Fibroblast of skin of right biceps (primary cell): Measurements from ENCODE around the gene PRSS36.
"Not testable (repeated sequence)": the region's sequence is repeated elsewhere in the genome, so short reads cannot be mapped to it uniquely, and the experiment has no call there.

Experiments used
- DNase-seq: peaks from one replicate; pipeline ENCODE4 v3.0.0-alpha.2; 2013

PRSS36 gene

DNA sequence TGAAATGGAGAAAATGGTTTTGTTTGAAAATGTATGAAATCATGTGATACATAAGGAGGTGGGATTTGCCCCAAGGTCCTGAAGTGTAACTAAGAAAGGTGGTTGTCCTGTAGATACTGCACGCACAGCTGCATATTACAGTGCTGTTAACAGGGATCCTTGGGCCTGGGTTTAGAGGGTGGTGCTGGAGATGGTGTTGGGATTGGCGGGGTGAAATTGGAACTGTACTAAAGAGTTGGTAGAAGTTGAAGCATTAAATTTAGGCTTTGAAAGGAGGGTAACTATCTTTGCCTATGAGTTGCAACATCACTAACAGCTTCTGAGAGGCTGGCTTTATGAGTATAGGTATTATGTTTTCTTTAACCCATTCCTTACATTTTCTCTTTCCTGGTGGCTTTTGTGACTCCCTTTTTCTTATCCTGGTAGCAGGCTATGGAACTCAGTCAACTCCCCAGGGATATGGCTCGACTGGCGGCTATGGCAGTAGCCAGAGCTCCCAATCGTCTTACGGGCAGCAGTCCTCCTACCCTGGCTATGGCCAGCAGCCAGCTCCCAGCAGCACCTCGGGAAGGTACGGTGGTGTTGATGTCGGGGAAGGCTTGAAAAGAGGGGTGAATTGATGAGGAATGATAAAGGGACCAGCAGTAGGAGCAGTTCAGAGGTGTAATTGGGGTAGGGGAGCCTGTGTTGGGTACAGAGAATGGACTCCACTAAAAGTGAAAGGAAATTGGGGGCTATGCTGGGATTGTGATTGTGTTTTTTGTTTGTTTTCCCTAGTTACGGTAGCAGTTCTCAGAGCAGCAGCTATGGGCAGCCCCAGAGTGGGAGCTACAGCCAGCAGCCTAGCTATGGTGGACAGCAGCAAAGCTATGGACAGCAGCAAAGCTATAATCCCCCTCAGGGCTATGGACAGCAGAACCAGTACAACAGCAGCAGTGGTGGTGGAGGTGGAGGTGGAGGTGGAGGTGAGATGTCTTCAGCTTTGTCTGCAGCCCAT, 33.9 kb upstream of the PRSS36 start:
- DNase-seq = no peak

DNA sequence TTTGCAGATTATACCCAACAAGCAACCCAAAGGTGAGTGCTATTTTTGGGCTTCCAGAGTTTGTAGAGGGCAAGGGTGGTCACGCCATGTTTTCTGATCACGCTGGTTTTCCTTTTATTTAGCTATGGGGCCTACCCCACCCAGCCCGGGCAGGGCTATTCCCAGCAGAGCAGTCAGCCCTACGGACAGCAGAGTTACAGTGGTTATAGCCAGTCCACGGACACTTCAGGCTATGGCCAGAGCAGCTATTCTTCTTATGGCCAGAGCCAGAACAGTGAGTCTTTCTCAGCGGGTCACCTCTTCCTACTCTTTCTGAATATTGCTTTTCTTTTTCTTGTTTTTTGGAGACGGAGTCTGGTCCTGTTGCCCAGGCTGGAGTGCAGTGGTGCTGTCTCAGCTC, 32.5 kb upstream of the PRSS36 start:
- no peak for DNase-seq

GRCh38 chr16:31181102-31181830, 31.4 kb upstream of the PRSS36 start:
- DNase-seq = peak; percentile 44

DNA sequence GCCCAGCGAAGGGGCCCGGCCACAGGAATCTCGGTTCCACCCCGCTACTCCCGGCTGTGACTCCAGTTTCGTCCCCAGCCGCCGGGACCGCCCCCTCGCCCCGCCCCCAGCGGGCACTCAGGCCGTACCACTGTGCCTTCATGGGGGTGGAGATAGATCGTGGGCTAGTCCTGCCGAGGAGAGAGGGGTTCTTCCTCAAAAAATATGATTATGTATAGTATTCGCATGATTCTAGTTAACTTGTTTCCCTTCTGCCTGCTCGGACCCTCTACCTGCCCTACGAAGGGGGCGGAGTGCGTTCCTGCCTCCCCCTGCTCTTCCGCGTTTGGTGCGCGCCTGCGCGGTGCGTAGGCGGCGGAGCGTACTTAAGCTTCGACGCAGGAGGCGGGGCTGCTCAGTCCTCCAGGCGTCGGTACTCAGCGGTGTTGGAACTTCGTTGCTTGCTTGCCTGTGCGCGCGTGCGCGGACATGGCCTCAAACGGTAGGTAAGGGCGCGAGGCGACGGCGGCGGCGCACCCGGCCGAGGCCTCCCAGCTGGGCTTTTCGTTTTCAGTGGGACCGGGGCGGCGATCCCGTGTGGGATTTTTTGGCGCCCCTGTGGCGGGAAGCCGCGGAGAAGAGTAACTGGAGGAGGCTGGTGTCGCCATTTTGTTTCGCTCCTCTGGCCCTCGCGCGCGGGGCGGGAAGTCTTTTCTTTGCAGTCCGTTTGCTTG, 30.0 kb upstream of the PRSS36 start, which contains the start of gene FUS:
TSS of gene FUS (plus strand) at position 393 of the 713 bp plus-strand sequence. CDS start at position 469, 76 bp downstream.
- DNase-seq = peak; percentile 86

- no peak for DNase-seq
Measured at GRCh38 chr16:31179219-31179746, 29.4 kb upstream of the PRSS36 start.

GRCh38 chr16:31177136-31177535, 27.3 kb upstream of the PRSS36 start:
- no peak for DNase-seq

DNA sequence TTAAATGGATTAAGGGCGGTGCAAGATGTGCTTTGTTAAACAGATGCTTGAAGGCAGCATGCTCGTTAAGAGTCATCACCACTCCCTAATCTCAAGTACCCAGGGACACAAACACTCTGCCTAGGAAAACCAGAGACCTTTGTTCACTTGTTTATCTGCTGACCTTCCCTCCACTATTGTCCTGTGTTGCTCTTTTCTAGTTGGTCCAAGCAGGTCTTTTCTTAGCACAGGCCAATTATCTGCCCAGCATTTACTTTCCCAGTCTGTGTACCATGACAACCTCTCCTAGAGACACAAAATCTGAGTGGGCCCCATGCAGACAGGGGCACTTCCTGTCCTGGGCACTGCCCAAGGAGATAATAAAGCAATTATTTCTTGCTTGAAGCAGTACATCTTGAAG, 20.2 kb upstream of the PRSS36 start:
- not testable (repeated sequence) for DNase-seq

- no peak for DNase-seq
Measured at GRCh38 chr16:31168848-31169247, 19.0 kb upstream of the PRSS36 start.

DNA sequence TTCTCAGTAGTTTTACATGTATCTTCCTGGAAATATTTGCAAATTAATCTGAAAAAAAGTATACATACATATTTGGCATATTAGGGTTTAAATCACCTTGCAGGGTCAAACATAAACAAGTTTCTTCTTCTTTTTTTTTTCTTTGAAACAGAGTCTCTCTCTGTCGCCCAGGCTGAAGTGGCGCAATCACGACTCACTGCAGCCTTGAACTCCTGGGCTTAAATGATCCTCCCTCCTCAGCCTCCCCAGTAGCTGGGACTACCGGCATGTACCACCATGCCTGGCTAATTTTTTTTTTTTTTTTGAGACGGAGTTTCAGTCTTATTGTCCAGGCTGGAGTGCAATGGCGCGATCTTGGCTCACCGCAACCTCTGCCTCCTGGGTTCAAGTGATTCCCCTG, 17.4 kb upstream of the PRSS36 start:
- DNase-seq = no peak

DNA sequence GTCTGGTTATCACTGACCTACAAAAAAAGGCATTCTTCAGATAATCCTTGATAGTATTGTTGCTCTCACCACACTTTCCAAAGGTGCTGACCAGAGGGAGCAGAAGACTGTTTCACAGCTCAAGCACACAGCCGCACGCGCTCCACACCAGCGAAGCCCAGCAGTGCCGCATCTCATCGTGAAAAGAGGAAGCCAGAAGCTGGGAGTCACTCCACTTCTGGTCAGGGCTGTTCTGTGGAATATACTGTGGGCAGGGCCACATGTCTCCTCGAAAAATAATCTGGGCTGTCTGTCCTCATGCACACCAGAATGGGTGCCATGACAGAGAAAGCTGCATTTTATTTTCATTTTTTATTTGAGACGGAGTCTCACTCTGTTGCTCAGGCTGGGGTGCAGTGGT, 7.3 kb upstream of the PRSS36 start:
- no peak for DNase-seq

DNA sequence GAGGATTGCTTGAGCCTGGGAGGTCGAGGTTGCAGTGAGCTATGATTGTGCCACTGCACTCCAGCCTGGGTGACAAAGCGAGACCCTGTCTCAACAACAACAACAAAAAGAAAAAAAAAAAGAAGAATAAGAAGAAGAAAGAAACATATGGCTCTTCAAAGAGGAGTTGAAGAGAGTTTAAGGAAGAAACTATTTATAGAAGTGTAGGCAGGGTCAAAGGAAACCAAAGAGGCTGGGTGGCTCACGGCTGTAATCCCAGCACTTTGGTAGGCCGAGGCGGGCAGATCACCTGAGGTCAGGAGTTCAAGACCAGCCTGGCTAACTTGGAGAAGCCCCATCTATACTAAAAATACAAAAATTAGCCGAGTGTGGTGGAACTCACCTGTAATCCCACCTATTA, 1.1 kb upstream of the PRSS36 start:
- DNase-seq = not testable (repeated sequence)

- DNase-seq = no peak
Measured at GRCh38 chr16:31149332-31149731, 534 bp downstream of the PRSS36 start.

DNA sequence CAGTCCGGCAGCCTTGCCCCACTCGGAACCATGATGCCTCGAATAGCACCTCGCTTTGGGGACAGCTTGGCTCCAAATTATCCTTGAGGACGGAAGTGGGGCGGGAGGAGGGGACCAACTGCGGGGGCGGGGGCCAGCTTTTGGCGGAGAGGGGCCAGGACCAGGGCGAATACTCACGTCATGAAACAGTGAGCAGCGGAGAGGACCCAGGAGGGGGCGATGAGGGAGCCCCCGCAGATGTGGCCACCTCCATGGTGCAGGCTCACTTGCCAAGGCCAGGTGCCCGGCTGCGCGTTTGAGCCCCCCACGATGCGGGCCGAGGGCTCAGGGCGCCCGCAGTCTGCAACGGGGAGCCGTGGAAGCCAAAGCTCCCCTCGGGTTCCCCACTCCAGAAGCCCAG, 970 bp downstream of the PRSS36 start:
- DNase-seq = no peak

- DNase-seq = no peak
Measured at GRCh38 chr16:31148281-31148728, 1.6 kb downstream of the PRSS36 start.

- DNase-seq = no peak
Measured at GRCh38 chr16:31147574-31147973, 2.3 kb downstream of the PRSS36 start.

DNA sequence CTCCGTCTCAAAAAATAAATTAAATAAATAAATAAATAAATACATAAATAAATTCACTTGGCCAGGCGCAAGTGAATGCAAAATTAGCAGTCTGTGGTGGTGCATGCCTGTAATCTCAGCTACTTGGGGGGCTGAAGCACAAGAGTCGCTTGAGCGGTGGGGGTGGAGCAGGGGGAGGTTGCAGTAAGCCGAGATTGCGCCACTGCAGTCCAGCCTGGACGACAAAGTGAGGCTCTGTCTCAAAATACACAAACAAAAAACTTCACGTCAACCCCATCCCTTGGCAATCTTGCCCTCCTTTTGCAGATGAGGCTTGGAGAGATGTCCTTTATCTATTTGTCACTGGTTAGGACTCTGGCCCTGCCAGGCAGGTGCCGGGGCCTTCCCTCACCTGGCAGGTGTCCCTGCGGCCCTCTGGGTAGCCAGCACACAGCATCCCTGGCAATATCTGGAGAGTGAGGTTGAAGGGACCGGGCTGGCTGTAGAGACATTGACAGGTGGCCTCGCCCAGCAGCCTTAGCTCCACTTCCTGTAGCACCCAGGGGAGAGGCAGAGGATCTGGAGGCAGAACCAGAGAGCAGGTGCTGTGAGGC, 4.4 kb downstream of the PRSS36 start:
- no peak for DNase-seq

DNA sequence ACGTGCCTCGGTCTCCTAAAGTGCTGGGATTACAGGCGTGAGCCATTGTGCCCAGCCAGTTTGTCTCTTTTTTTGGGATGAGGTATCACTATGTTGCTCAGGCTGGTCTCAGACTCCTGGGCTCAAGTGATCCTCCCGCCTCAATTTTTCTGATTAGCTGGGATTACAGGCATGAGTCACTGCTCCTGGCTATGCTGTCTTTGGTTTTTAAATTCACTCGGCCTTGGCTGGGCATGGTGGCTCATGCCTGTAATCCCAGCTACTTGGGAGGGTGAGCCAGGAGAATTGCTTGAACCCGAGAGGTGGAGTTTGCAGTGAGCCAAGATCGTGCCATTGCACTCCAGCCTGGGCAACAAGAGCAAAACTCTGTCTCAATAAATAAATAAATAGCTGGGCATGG, 5.4 kb downstream of the PRSS36 start:
- peak; percentile 13 for DNase-seq

DNA sequence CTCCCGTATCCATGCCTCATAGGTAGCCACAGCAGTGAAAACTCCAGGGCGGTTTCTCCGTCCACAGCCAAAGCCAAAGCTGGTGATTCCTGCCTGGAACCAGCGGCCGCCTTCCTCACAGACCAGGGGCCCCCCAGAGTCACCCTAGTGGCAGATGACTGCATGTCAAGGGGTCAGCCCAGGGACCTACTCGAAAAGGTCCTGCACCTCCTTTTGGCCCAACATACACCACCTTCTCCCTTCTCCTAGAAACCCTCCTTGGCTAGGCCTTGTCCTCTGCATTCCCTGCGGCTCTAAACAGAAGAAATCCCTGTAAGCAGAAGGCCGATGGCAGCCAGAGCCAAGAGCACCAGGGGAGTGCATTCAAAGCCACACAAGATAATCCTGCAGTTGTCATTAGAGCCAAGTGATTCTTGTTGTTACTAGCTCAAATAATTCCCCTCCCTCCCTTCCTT, 6.1 kb downstream of the PRSS36 start:
- no peak for DNase-seq

DNA sequence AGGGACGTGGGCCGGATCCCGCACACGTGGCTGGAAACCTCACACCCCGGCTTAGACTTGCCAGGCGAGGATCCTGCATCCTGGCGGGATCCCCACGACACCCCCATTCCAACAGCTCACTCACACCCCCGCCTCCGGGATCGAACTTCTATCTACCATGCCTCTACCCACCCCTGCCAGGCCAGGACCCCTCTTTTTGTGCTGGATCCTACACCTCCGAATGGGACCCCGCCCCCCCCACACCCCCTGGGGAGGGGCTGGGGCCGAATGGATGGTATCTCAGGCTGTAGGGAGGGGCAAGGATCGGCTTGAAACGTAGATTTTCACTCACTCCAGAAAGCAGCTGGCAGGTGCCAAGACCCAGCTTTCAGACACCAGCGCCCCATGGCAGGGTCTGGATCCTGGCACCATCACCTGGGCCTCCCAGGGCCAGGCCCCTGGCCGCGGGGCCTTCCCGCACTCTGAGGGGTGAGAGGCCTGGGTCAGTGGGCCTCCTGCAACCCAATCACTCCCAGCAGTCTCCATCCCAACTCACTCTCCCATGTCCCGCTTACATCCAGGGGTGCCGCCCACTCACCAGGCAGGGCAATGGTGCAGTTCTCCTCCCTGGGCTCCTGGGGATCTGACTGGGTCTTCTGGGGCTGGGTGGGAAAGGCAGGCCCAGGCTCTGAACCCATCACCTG, 6.7 kb downstream of the PRSS36 start:
- no peak for DNase-seq

DNA sequence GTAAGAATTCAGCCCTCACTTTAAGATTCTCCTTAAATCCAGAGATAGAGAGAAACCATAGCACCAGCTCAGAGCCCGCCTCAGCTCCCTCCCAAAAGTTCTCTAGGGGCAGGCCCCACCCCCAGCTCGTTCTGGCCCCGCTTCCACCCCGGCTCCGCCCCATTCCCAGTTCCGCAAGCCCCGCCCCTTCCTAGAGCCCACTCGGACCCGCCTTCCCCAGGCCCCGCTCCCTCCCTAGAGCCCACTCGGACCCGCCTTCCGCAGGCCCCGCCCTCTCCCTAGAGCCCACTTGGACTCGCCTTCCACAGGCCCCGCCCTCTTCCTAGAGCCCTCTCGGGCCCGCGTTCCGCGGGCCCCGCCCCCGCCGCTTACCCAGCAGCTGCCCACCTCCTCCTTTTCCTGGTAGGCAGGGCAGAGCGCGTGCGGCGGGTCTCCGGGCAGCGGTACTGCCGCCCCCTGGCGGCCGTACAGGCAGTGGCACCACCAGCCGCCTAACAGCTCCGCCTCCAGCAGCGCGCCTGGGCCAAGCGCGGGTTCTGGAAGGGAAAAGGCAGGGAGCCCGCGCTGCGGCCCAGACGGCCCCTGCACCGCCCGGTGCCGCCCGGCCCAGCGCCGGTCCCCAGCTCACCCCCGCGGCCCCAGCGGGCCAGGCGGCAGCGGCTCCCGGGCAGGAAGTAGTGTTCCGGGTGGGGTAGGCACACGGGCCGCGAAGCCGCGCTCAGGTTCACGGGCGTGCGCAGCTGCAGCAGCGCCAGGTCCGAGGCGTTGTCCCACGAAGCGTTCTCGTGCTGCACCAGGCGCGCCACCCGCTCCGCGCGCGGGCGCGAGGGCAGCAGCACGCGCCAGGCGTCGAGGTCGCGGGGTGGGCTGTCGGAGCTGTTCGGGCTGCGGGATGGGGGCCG, 7.5 kb downstream of the PRSS36 start:
- DNase-seq = peak; percentile 99
